ENCODE data around the gene MORN1.
A peak's percentile ranks its signal among the peaks of the same experiment; 100 is the strongest.

Gene MORN1

GRCh38 chr1:2288816-2289536 is 102.4 kb downstream of the MORN1 start:
- peak in 1 of 5 experiments; percentile 25 for DNase-seq

GRCh38 chr1:2288311-2288710 is 103.0 kb downstream of the MORN1 start:
- DNase-seq = peak in 1 of 5 experiments; percentile 87

GRCh38 chr1:2287649-2288048 is 103.7 kb downstream of the MORN1 start:
- no peak for DNase-seq

- no peak for DNase-seq
Measured at GRCh38 chr1:2286923-2287322, 104.4 kb downstream of the MORN1 start.

GRCh38 chr1:2284932-2285331 is 106.4 kb downstream of the MORN1 start:
- no peak for DNase-seq

GRCh38 chr1:2283991-2284895 is 107.1 kb downstream of the MORN1 start:
- DNase-seq = no peak

GRCh38 chr1:2283371-2283990 is 107.9 kb downstream of the MORN1 start:
- no peak for DNase-seq

GRCh38 chr1:2282556-2283270 is 108.6 kb downstream of the MORN1 start:
- no peak for DNase-seq

GRCh38 chr1:2279817-2280216 is 111.5 kb downstream of the MORN1 start:
- DNase-seq = no peak

- DNase-seq = no peak
Measured at GRCh38 chr1:2279210-2279639, 112.1 kb downstream of the MORN1 start.

- no peak for DNase-seq
Measured at GRCh38 chr1:2278591-2279209, 112.7 kb downstream of the MORN1 start.

- no peak for DNase-seq
Measured at GRCh38 chr1:2277741-2278488, 113.4 kb downstream of the MORN1 start.

GRCh38 chr1:2276803-2277580 is 114.4 kb downstream of the MORN1 start:
- no peak for DNase-seq

GRCh38 chr1:2275796-2276536 is 115.4 kb downstream of the MORN1 start:
- DNase-seq = peak in 1 of 5 experiments; percentile 31

- no peak for DNase-seq
Measured at GRCh38 chr1:2274929-2275475, 116.4 kb downstream of the MORN1 start.

- no peak for DNase-seq
Measured at GRCh38 chr1:2274231-2274928, 117.0 kb downstream of the MORN1 start.

- no peak for DNase-seq
Measured at GRCh38 chr1:2273401-2274090, 117.8 kb downstream of the MORN1 start.

GRCh38 chr1:2272686-2273400 is 118.5 kb downstream of the MORN1 start:
- DNase-seq = no peak
